Hepatocyte (in vitro differentiated cells): ENCODE data around the gene SHFL. TPM values are rescaled to one million over a fixed set of nuclear protein-coding genes. Genes with fewer than 3 reads are reported as not detected.
A peak's percentile ranks its signal among the peaks of the same experiment; 100 is the strongest.

ENCODE experiments used
- DNase-seq: peaks from one replicate; pipeline ENCODE4 v3.0.0-alpha.2; 2016; ENCODE audit warnings: low spot score
- H2AFZ ChIP-seq: fragments of 200-600 bp; sonication (generic); 2 replicates; pipeline ENCODE4 v1.6.0; 2016; ENCODE audit warnings: antibody characterized with exemption, mild to moderate bottlenecking
- H3K27ac ChIP-seq: fragments of 200-600 bp; sonication (generic); 2 replicates; pipeline ENCODE4 v1.5.1; 2016; ENCODE audit warnings: mild to moderate bottlenecking
- H3K27me3 ChIP-seq: fragments of 200-600 bp; sonication (generic); 2 replicates; pipeline ENCODE4 v1.6.1; 2016
- H3K36me3 ChIP-seq: fragments of 200-600 bp; sonication (generic); replicated peaks from 2 replicates; pipeline ENCODE4 v1.5.1; 2016; ENCODE audit warnings: low read depth; ENCODE audit not compliant: insufficient read depth
- H3K4me1 ChIP-seq: fragments of 200-600 bp; sonication (generic); 2 replicates; pipeline ENCODE4 v1.5.1; 2016; ENCODE audit warnings: mild to moderate bottlenecking, moderate library complexity; ENCODE audit not compliant: insufficient read depth
- H3K4me2 ChIP-seq: fragments of 200-600 bp; sonication (generic); 2 replicates; pipeline ENCODE4 v1.6.0; 2016
- H3K4me3 ChIP-seq: fragments of 200-600 bp; sonication (generic); 2 replicates; pipeline ENCODE4 v1.5.1; 2016; ENCODE audit warnings: mild to moderate bottlenecking
- H3K79me2 ChIP-seq: fragments of 200-600 bp; sonication (generic); 2 replicates; pipeline ENCODE4 v1.6.0; 2017; ENCODE audit warnings: mild to moderate bottlenecking
- H3K9me2 ChIP-seq: fragments of 200-600 bp; sonication (generic); replicated peaks from 2 replicates; pipeline ENCODE4 v1.6.0; 2017; ENCODE audit warnings: mild to moderate bottlenecking; ENCODE audit not compliant: insufficient read depth
- H3K9me3 ChIP-seq: fragments of 200-600 bp; sonication (generic); 2 replicates; pipeline ENCODE4 v1.5.1; 2016; ENCODE audit warnings: low read depth, mild to moderate bottlenecking
- H4K20me1 ChIP-seq: fragments of 200-600 bp; sonication (generic); 2 replicates; pipeline ENCODE4 v1.6.0; 2016; ENCODE audit warnings: mild to moderate bottlenecking; ENCODE audit not compliant: insufficient read depth, poor library complexity, severe bottlenecking
- EZH2 ChIP-seq: fragments of 200-600 bp; sonication (generic); IDR thresholded peaks from 2 replicates; pipeline ENCODE4 v1.6.1; 2016; ENCODE audit warnings: antibody characterized with exemption, mild to moderate bottlenecking, borderline replicate concordance
- EZH2phosphoT487 ChIP-seq: fragments of 200-600 bp; sonication (generic); IDR thresholded peaks from one replicate; pipeline ENCODE4 v1.6.1; 2018; ENCODE audit warnings: antibody characterized with exemption, mild to moderate bottlenecking, low read depth, moderate library complexity; ENCODE audit not compliant: unreplicated experiment, severe bottlenecking
- WGBS: methylation state at CpG from one replicate; pipeline ENCODE4 v1.1.6; 2016; ENCODE audit warnings: low lambda C conversion rate; ENCODE audit errors: missing lambda C conversion rate; 5-methylcytosine and 5-hydroxymethylcytosine counted together
- polyA plus RNA-seq: library from polyadenylated mRNA; unstranded; fragments of >200 nt; fragmentation: Nextera tagmentation; extraction: Ambion mirVana; gene quantifications from 2 replicates; pipeline ENCODE4 v1.2.1, GENCODE V29; 2016
- total RNA-seq: library from RNA; depleted of rRNA; stranded (reverse); fragments of >200 nt; gene quantifications from 2 replicates; pipeline ENCODE4 v1.2.3, GENCODE V29; 2014
- TF ChIP-seq, protein P1 (sequence below): fragments of 200-600 bp; sonication (generic); IDR thresholded peaks from 2 replicates; pipeline ENCODE4 v1.5.1; 2016; ENCODE audit warnings: antibody characterized with exemption, mild to moderate bottlenecking; ENCODE audit not compliant: poor library complexity

Gene SHFL
- total and polyA plus RNA-seq, 2 experiments from 2014 or later, result 26.0 to 48.7 TPM

DNA sequence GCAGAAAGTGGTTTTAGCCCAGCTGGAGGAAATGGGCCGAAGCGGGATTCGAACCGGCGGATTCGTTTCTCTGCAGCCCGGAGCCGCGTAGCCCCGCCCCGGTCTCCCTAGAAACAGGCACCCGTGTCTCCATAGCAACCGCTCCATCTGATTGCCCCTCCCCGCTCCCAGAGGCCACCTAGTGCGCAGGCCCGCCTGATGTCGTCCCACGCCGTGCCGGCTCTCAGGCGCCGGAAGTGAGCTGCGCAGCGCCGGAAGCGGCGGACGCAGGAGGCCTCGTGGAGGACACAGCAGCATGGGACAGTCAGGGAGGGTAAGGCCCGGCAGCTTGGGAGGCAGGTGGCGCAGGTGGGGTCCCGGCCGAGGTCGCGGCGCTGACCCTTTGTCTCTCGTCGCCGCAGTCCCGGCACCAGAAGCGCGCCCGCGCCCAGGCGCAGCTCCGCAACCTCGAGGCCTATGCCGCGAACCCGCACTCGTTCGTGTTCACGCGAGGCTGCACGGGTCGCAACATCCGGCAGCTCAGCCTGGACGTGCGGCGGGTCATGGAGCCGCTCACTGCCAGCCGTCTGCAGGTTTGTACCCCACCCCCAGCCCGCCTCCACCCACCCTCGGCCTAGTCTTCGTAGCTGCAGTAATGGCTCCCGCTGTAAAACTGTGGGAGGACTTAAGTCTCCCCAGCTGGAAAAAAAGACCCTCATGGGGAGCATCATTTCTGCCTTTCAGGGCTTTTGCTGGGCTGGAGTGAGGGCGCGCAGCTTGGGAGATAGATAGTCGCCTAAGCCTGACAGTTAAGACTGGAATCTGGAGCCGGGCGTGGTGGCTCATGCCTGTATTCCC lies 20.2 kb downstream of the SHFL start, which contains the start of gene PPAN:
Gene PPAN (plus strand): TSS at position 263 of the 837 bp plus-strand sequence. CDS start 33 bp downstream, at position 296.
- DNase-seq, result peak; percentile 100
- Histone ChIP-seq H3K27me3 (no peaks in the 10 kb centered on the region), H3K4me3 (peak within 1 kb of the TSS; percentile 43), H4K20me1 (no peaks in the 10 kb centered on the region), H3K36me3 (no peaks in the 10 kb centered on the region), H3K9me2 (no peaks in the 10 kb centered on the region), H3K27ac (peak within 1 kb of the TSS; percentile 58), H3K9me3 (no peaks in the 10 kb centered on the region), H3K4me1 (peaks cover 7% of the 10 kb centered on the region), H2AFZ (peak within 1 kb of the TSS; percentile 7), H3K79me2 (peaks cover 21% of the 10 kb centered on the region), H3K4me2 (peak within 1 kb of the TSS; percentile 88)
- 3% methylated on average over 43 of the region's 71 CpGs for WGBS
- TF ChIP-seq EZH2phosphoT487 (no peak), EZH2 (no peak)
- TF ChIP-seq, protein P1, sequence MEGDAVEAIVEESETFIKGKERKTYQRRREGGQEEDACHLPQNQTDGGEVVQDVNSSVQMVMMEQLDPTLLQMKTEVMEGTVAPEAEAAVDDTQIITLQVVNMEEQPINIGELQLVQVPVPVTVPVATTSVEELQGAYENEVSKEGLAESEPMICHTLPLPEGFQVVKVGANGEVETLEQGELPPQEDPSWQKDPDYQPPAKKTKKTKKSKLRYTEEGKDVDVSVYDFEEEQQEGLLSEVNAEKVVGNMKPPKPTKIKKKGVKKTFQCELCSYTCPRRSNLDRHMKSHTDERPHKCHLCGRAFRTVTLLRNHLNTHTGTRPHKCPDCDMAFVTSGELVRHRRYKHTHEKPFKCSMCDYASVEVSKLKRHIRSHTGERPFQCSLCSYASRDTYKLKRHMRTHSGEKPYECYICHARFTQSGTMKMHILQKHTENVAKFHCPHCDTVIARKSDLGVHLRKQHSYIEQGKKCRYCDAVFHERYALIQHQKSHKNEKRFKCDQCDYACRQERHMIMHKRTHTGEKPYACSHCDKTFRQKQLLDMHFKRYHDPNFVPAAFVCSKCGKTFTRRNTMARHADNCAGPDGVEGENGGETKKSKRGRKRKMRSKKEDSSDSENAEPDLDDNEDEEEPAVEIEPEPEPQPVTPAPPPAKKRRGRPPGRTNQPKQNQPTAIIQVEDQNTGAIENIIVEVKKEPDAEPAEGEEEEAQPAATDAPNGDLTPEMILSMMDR, result no peak

DNA sequence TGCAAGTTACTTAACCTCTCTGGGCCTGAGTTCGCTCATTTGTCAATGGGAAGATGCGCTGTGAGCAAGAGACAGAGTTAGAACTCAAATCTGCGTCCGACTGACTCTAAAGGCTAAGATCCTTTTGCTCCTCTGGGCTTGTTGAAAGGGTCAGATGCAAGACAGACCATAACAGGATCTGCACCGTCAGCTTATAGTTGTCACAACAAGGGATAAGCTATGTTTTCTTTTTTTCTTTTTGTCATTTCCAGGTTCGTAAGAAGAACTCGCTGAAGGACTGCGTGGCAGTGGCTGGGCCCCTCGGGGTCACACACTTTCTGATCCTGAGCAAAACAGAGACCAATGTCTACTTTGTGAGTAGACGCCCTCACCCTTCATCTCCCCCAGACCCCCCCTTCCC lies 21.1 kb downstream of the SHFL start:
- Histone ChIP-seq H4K20me1 (no peaks in the 10 kb centered on the region), H2AFZ (no peak overlapping the region), H3K36me3 (no peaks in the 10 kb centered on the region), H3K4me1 (peaks cover 7% of the 10 kb centered on the region), H3K9me3 (no peaks in the 10 kb centered on the region), H3K79me2 (peaks cover 21% of the 10 kb centered on the region), H3K27me3 (no peaks in the 10 kb centered on the region), H3K9me2 (no peaks in the 10 kb centered on the region), H3K4me3 (peak overlapping the region; percentile 43), H3K4me2 (peak overlapping the region; percentile 88), H3K27ac (peak overlapping the region; percentile 58)
- no peak for DNase-seq
- TF ChIP-seq EZH2phosphoT487 (no peak), EZH2 (no peak)
- TF ChIP-seq, protein P1, result no peak
- 89% methylated on average over 10 of the region's 10 CpGs for WGBS

DNA sequence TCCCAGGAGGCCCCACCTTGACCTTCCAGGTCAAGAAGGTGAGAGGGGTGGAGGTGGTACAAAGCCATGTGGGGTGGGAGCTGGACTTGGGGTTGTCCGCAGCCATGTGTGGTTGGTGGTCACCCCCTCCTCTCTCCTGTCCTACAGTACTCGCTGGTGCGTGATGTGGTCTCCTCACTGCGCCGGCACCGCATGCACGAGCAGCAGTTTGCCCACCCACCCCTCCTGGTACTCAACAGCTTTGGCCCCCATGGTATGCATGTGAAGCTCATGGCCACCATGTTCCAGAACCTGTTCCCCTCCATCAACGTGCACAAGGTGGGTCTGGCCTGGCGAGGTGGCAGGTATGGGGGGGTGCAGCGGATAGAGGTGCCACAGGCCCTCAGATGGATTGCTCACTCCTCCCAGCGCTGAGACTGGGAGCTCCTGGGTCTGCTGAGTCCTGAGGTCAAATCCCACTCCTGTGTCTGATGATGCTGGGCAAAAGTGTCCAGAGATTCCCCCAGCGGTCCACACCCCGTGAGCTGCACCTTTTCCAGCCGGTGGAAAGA lies 21.8 kb downstream of the SHFL start:
- no peaks in the 10 kb centered on the region for H3K9me2 ChIP-seq
- no peak overlapping the region for H3K4me2 ChIP-seq
- H3K36me3 ChIP-seq, result no peaks in the 10 kb centered on the region
- no peaks in the 10 kb centered on the region for H3K9me3 ChIP-seq
- no peak overlapping the region for H3K27ac ChIP-seq
- DNase-seq, result no peak
- no peaks in the 10 kb centered on the region for H3K27me3 ChIP-seq
- TF ChIP-seq, protein P1, result no peak
- no peak for TF ChIP-seq EZH2phosphoT487
- TF ChIP-seq EZH2, result no peak
- no peak overlapping the region for H2AFZ ChIP-seq
- no peaks in the 10 kb centered on the region for H4K20me1 ChIP-seq
- no peak overlapping the region for H3K4me3 ChIP-seq
- peaks cover 7% of the 10 kb centered on the region for H3K4me1 ChIP-seq
- 97% methylated on average over 14 of the region's 14 CpGs for WGBS
- peaks cover 21% of the 10 kb centered on the region for H3K79me2 ChIP-seq
